PFSK-1 (cell line): Measurements from ENCODE around the gene PLA2G4E.
A peak's percentile ranks its signal among the peaks of the same experiment; 100 is the strongest.

Experiments
- FOXP2 ChIP-seq: optimal IDR thresholded peaks from 2 replicates; pipeline ENCODE3; 2011; ENCODE audit warnings: borderline replicate concordance, control low read depth, inconsistent platforms; ENCODE audit not compliant: insufficient read depth; ENCODE audit errors: extremely low read length, extremely low read depth
- POLR2AphosphoS5 ChIP-seq: IDR thresholded peaks from 2 replicates; pipeline ENCODE4 v1.6.1; 2012; ENCODE audit warnings: low read depth, mild to moderate bottlenecking, control low read depth, low read length, moderate library complexity
- SIN3A ChIP-seq: IDR thresholded peaks from 2 replicates; pipeline ENCODE4 v1.6.1; 2012; ENCODE audit warnings: mild to moderate bottlenecking, low read length, moderate library complexity, borderline replicate concordance; ENCODE audit not compliant: insufficient read depth
- TAF1 ChIP-seq: IDR thresholded peaks from 2 replicates; pipeline ENCODE4 v1.6.1; 2012; ENCODE audit warnings: low read length, control low read depth, borderline replicate concordance; ENCODE audit not compliant: insufficient read depth
- TF ChIP-seq, protein P1 (sequence below), 2 experiments: IDR thresholded peaks; 2 replicates each; pipeline versions ENCODE4 v1.6.1 to v1.8.0; 2011 to 2012; ENCODE audit warnings: low read depth in 2 of 2, low read length in 2 of 2, control low read depth in 1 of 2, inconsistent platforms in 1 of 2, mild to moderate bottlenecking in 1 of 2, moderate library complexity in 1 of 2; ENCODE audit not compliant: insufficient read depth in 1 of 2

The PLA2G4E gene

DNA sequence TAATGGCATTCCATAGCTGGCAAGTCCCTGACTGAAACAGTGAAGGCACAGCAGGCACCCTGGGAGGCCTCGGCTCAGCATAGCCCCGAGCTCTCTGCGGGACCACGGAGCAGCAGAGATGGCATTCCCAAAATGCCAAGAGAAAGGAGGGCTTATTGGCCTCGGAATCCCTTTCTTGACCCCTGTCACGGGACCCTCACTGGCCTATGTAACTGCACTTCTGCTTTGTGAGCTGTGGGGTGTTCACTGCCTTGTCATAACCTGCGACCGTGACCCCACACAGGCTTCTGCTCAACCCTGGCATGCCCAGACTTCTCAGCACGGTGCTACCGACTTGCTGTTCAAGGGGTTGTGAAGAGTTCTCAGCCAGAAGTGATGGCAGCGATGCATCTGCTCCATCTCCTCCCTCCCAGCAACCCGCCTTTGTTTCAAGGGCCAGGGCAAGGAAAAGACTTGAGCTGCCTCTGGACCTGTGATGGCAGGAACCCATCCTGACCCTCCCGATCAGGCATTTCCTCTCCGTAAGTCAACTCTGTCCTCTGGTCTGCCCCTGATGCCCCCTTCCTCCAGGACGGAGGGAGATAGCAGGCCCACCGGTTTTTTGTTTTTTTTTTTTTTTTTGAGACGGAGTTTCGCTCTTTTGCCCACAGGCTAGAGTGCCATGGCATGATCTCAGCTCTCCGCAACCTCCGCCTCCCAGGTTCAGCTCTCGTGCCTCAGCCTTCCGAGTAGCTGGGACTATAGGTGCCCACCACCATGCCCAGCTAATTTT, 79.0 kb downstream of the PLA2G4E start:
- TF ChIP-seq POLR2AphosphoS5 (no peak), TAF1 (no peak), FOXP2 (no peak), SIN3A (no peak)
- TF ChIP-seq, protein P1, sequence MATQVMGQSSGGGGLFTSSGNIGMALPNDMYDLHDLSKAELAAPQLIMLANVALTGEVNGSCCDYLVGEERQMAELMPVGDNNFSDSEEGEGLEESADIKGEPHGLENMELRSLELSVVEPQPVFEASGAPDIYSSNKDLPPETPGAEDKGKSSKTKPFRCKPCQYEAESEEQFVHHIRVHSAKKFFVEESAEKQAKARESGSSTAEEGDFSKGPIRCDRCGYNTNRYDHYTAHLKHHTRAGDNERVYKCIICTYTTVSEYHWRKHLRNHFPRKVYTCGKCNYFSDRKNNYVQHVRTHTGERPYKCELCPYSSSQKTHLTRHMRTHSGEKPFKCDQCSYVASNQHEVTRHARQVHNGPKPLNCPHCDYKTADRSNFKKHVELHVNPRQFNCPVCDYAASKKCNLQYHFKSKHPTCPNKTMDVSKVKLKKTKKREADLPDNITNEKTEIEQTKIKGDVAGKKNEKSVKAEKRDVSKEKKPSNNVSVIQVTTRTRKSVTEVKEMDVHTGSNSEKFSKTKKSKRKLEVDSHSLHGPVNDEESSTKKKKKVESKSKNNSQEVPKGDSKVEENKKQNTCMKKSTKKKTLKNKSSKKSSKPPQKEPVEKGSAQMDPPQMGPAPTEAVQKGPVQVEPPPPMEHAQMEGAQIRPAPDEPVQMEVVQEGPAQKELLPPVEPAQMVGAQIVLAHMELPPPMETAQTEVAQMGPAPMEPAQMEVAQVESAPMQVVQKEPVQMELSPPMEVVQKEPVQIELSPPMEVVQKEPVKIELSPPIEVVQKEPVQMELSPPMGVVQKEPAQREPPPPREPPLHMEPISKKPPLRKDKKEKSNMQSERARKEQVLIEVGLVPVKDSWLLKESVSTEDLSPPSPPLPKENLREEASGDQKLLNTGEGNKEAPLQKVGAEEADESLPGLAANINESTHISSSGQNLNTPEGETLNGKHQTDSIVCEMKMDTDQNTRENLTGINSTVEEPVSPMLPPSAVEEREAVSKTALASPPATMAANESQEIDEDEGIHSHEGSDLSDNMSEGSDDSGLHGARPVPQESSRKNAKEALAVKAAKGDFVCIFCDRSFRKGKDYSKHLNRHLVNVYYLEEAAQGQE (IDR thresholded peaks at IDR 0.05; ENCODE audit: insufficient read depth in 1 of 2, low read depth in 2 of 2, low read length in 2 of 2) = no peak

DNA sequence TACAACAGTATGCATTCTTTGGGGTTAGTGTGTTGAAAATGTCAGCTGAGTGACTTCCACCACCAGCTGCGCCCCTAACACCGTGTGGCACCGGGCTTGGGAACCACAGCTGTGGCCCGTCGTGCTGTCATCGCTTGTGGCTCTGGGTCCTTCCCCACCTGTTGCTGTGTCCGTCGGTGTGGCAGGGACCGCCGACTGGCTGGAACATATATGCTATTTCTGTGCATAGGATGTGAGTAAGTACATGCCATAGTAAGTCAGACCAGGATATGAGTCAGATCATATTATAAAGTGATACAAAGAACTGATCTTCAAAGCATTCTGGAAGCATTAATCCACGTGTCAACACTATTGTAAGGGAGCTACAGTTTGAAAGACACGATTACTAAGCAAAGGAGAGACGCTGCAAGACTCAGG, 80.4 kb downstream of the PLA2G4E start:
- TF ChIP-seq FOXP2 (peak; percentile 69), POLR2AphosphoS5 (no peak)
- TF ChIP-seq, protein P1 (IDR thresholded peaks at IDR 0.05; ENCODE audit: insufficient read depth in 1 of 2, low read depth in 2 of 2, low read length in 2 of 2) = no peak

DNA sequence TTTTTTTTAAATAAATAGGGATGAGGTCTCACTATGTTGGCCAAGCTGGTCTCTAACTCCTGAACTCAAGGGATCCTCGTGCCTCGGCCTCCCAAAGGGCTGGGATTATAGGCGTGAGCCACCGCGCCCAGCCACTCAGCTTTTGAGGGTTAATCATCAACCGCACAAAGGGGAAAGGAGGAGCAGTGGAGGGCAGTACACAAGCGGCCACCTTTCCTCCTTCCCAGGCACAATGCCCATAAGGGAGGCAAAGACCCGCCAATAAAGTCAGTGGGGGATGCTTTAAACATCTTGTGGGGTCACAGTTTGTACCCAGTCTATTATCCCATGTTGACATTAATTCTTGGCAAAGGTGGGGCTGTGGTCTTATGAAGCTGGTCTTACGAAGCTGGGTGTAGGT, 80.9 kb downstream of the PLA2G4E start:
- TF ChIP-seq FOXP2 = no peak
- TF ChIP-seq TAF1 = no peak
- no peak for TF ChIP-seq POLR2AphosphoS5
- TF ChIP-seq, protein P1 (IDR thresholded peaks at IDR 0.05; ENCODE audit: insufficient read depth in 1 of 2, low read depth in 2 of 2, low read length in 2 of 2) = no peak
- no peak for TF ChIP-seq SIN3A

DNA sequence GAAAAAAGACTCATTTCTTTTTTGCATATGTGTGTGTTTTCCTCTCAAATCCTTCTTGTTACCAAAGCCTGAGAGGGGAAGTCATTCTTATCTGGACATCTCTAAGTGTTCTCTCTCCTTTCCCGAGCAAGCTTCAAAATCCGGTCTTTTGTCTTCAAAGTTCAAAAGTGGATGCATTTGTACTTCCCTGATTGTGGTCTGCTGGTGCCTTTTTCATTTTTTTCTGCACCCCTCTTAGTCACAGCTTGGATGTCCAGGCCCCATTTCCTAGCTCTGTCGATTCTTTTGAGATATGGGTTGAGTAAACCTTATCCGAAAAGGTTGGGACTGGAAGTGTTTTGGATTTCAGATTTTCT, 83.3 kb downstream of the PLA2G4E start:
- TF ChIP-seq, protein P1 (IDR thresholded peaks at IDR 0.05; ENCODE audit: insufficient read depth in 1 of 2, low read depth in 2 of 2, low read length in 2 of 2) = no peak
- TF ChIP-seq TAF1 (no peak), SIN3A (no peak), FOXP2 (no peak), POLR2AphosphoS5 (no peak)
